Thyroid gland (tissue), 4 donors: ENCODE data around the gene NAE1. TPM values are rescaled to one million over a fixed set of nuclear protein-coding genes. Genes with fewer than 3 reads are reported as not detected.

ENCODE experiments used
- DNase-seq, 2 donors: peaks; one replicate each; pipeline ENCODE4 v3.0.0-alpha.2; 2019
- H3K27ac ChIP-seq, 3 donors: fragments of 200-600 bp; sonication (generic); 1 replicate in 2 of 3; 2 replicates in 1 of 3; pipeline ENCODE4 v1.5.1; 2016 to 2019; ENCODE audit warnings: mild to moderate bottlenecking in 1 of 3, moderate library complexity in 1 of 3
- H3K27me3 ChIP-seq: fragments of 200-600 bp; sonication (generic); one replicate; pipeline ENCODE4 v1.5.1; 2019
- H3K36me3 ChIP-seq, 2 donors: fragments of 200-600 bp; sonication (generic); one replicate each; pipeline ENCODE4 v1.5.1; 2016 to 2019
- H3K4me1 ChIP-seq, 2 donors: fragments of 200-600 bp; sonication (generic); one replicate each; pipeline ENCODE4 v1.5.1; 2017 to 2019
- H3K4me3 ChIP-seq, 3 donors: fragments of 200-600 bp; sonication (generic); replicated peaks in 1 of 3; 1 replicate in 2 of 3; 2 replicates in 1 of 3; pipeline ENCODE4 v1.5.1; 2016; ENCODE audit warnings: mild to moderate bottlenecking in 1 of 3
- H3K9me3 ChIP-seq: fragments of 200-600 bp; sonication (generic); one replicate; pipeline ENCODE4 v1.5.1; 2017
- POLR2A ChIP-seq, 2 donors: fragments of 450-650 bp; IDR thresholded peaks; one replicate each; pipeline ENCODE4 v1.6.1; 2017; ENCODE audit warnings: antibody characterized with exemption in 2 of 2, mild to moderate bottlenecking in 2 of 2, moderate library complexity in 1 of 2
- WGBS, 2 donors: methylation state at CpG; one replicate each; pipeline ENCODE4 v1.1.5; 2017; 5-methylcytosine and 5-hydroxymethylcytosine counted together
- intact Hi-C: fragments of 100-400 bp; cut with DNase I; formaldehyde crosslinking; loops from one replicate; pipeline ENCODE4 v1.15.1; 2023
- total RNA-seq, 4 donors: library from RNA; depleted of rRNA; stranded (reverse); fragments of >200 nt; gene quantifications; one replicate each; pipeline ENCODE4 v1.2.3, GENCODE V29; 2016
- TF ChIP-seq, protein P1 (sequence below), 6 experiments: fragments of 200-600 bp in 3 of 6; fragments of 450-650 bp in 3 of 6; sonication (generic) in 3 of 6; IDR thresholded peaks; one replicate each; pipeline ENCODE4 v1.5.1; 2016 to 2019; ENCODE audit warnings: antibody characterized with exemption in 6 of 6, mild to moderate bottlenecking in 2 of 6, inconsistent platforms in 1 of 6, moderate library complexity in 1 of 6

Gene NAE1
- total RNA-seq, 4 donors from 2014 or later, result 51.0 to 75.0 (median 61.2) TPM

DNA sequence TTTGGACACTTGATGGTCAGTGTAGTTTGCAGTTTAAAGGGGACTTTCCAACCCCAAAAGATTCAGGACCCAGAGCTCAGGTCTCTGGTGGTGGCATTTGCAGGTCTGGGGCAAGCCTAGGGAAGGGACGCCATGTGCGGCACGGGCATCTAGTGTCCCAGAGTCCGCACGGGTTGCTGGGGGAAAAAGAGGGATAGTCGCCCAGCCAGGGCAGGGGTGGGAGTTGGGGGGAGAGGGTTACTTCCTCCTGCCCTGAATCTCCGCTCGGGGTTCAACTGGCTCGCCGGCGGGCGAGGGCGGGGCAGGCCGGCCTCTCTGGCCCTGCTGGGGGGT lies 13.2 kb upstream of the NAE1 start:
- WGBS, 2 donors, result 18 to 36% methylated on average over 7 to 13 of the region's 14 CpGs
- Histone ChIP-seq H3K4me3 (peak overlapping the region in 2 of 3 donors; percentile 27), H3K4me1 (peaks cover 10 to 12% of the 10 kb centered on the region in 2 donors), H3K27ac (no peak overlapping the region), H3K9me3 (no peaks in the 10 kb centered on the region), H3K27me3 (peaks cover 7% of the 10 kb centered on the region), H3K36me3 (no peaks in the 10 kb centered on the region)
- no peak for DNase-seq
- TF ChIP-seq, protein P1, sequence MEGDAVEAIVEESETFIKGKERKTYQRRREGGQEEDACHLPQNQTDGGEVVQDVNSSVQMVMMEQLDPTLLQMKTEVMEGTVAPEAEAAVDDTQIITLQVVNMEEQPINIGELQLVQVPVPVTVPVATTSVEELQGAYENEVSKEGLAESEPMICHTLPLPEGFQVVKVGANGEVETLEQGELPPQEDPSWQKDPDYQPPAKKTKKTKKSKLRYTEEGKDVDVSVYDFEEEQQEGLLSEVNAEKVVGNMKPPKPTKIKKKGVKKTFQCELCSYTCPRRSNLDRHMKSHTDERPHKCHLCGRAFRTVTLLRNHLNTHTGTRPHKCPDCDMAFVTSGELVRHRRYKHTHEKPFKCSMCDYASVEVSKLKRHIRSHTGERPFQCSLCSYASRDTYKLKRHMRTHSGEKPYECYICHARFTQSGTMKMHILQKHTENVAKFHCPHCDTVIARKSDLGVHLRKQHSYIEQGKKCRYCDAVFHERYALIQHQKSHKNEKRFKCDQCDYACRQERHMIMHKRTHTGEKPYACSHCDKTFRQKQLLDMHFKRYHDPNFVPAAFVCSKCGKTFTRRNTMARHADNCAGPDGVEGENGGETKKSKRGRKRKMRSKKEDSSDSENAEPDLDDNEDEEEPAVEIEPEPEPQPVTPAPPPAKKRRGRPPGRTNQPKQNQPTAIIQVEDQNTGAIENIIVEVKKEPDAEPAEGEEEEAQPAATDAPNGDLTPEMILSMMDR (IDR thresholded peaks at IDR 0.05), result no peak
- TF ChIP-seq POLR2A (IDR thresholded peaks at IDR 0.05), result no peak
- intact Hi-C loops, result no loop called here

DNA sequence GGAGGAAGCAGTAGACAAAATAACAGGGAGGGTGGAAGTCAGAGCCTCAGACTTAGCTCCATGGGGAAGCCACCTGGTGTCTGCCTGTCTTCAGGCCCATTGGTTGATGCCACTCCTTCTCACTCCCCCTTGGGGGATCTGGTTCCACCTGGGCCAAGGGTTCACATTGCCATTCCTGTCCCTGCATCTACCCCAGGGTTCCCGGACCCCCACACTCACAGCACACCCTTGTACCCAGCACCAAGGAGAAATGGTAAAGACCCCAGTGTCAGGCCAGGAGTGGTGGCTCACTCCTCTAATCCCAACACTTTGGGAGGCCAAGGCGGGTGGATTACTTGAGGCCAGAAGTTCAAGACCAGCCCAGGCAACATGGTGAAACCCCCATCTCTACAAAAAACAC lies 12.4 kb upstream of the NAE1 start:
- Histone ChIP-seq H3K27me3 (peaks cover 7% of the 10 kb centered on the region), H3K4me1 (peaks cover 10 to 12% of the 10 kb centered on the region in 2 donors), H3K9me3 (no peaks in the 10 kb centered on the region), H3K27ac (no peak overlapping the region), H3K36me3 (no peaks in the 10 kb centered on the region), H3K4me3 (no peak overlapping the region)
- no peak for DNase-seq
- intact Hi-C loops, result no loop called here
- 100% methylated on average over 2 of the region's 2 CpGs for whole genome bisulfite sequencing, 2 donors
- TF ChIP-seq, protein P1 (IDR thresholded peaks at IDR 0.05), result no peak
- TF ChIP-seq POLR2A (IDR thresholded peaks at IDR 0.05), result no peak

DNA sequence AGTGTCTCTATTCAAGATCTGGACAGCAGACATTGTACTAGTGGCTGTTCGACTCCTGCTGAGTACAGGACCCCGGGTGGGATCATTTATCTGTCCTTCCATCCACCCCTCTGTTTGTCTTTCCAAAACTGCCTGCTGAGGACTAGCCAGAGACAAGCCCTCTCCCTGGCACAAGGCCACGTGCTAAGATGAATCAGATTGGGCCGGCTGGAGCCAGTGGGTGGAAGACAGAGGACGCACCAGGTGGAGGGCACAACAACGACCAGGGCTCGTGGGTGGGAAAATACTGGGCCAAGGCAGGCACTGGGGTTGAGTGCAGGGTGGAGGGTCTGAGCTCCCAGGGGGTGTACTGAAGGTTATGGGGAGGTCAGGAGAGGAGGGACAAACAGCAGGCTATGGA lies 12.0 kb upstream of the NAE1 start:
- peak; percentile 35 to 45 for DNase-seq
- 72 to 78% methylated on average over 7 of the region's 7 CpGs for WGBS, 2 donors
- peaks cover 10 to 12% of the 10 kb centered on the region in 2 donors for H3K4me1 ChIP-seq
- no peak overlapping the region for H3K4me3 ChIP-seq
- intact Hi-C loops, result no loop called here
- no peaks in the 10 kb centered on the region for H3K36me3 ChIP-seq
- TF ChIP-seq POLR2A (IDR thresholded peaks at IDR 0.05), result no peak
- TF ChIP-seq, protein P1 (IDR thresholded peaks at IDR 0.05), result no peak
- H3K9me3 ChIP-seq, result no peaks in the 10 kb centered on the region
- H3K27me3 ChIP-seq, result peaks cover 7% of the 10 kb centered on the region
- H3K27ac ChIP-seq, result no peak overlapping the region

GRCh38 chr16:66841366-66841765 lies 10.6 kb upstream of the NAE1 start:
- no peak for TF ChIP-seq POLR2A (IDR thresholded peaks at IDR 0.05)
- TF ChIP-seq, protein P1 (IDR thresholded peaks at IDR 0.05), result no peak
- Histone ChIP-seq H3K4me3 (no peak overlapping the region), H3K4me1 (peaks cover 10 to 12% of the 10 kb centered on the region in 2 donors), H3K27me3 (peaks cover 7% of the 10 kb centered on the region), H3K27ac (no peak overlapping the region), H3K9me3 (no peaks in the 10 kb centered on the region), H3K36me3 (no peaks in the 10 kb centered on the region)
- 91 to 92% methylated on average over 4 of the region's 4 CpGs for WGBS, 2 donors
- DNase-seq, result no peak
- intact Hi-C loops, result no loop called here

- intact Hi-C loops, result no loop called here
- TF ChIP-seq POLR2A (IDR thresholded peaks at IDR 0.05), result no peak
- TF ChIP-seq, protein P1 (IDR thresholded peaks at IDR 0.05), result no peak
- peaks cover 7% of the 10 kb centered on the region for H3K27me3 ChIP-seq
- 62 to 66% methylated on average over 3 of the region's 3 CpGs for WGBS, 2 donors
- no peaks in the 10 kb centered on the region for H3K36me3 ChIP-seq
- no peaks in the 10 kb centered on the region for H3K9me3 ChIP-seq
- H3K4me1 ChIP-seq, result peaks cover 10 to 12% of the 10 kb centered on the region in 2 donors
- no peak overlapping the region for H3K27ac ChIP-seq
- no peak overlapping the region for H3K4me3 ChIP-seq
- no peak for DNase-seq
These were observed 10.1 kb upstream of the NAE1 start for GRCh38 chr16:66840883-66841282.
